Fibroblast of mammary gland (primary cell): Measurements from ENCODE around the gene FLVCR2.

Source experiments
- DNase-seq: peaks from one replicate; pipeline ENCODE4 v3.0.0-alpha.2; 2010; ENCODE audit warnings: low read depth
- H3K4me3 ChIP-seq: 2 replicates; pipeline ENCODE4 v1.5.1; 2011; ENCODE audit warnings: low read depth, mild to moderate bottlenecking, low read length, moderate library complexity; ENCODE audit not compliant: control insufficient read depth
- TF ChIP-seq, protein P1 (sequence below): conservative IDR thresholded peaks from 2 replicates; pipeline ENCODE4 v1.5.1; 2011; ENCODE audit warnings: low read depth, low read length, inconsistent platforms; ENCODE audit not compliant: control insufficient read depth, insufficient read depth

FLVCR2 gene

DNA sequence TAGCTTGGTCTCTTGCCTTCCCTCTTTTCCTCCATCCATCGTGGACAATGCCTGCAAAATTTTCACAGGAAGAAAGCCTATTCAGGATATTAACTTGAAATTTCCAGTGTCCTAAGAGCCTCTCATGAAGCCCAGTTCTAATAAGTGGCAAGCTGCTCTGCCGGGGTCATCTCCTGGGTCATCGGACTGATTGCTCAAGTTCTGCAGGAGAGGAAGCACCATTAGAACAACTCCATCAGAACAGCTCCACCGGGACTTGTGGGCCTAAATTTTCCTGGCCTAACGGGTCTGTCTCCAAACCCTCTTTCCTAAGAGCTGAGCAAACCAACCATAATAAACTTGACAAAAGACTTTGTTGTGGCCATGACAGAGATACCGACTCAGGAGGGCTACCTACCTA lies 68.3 kb downstream of the FLVCR2 start:
- H3K4me3 ChIP-seq, result no peak overlapping the region

DNA sequence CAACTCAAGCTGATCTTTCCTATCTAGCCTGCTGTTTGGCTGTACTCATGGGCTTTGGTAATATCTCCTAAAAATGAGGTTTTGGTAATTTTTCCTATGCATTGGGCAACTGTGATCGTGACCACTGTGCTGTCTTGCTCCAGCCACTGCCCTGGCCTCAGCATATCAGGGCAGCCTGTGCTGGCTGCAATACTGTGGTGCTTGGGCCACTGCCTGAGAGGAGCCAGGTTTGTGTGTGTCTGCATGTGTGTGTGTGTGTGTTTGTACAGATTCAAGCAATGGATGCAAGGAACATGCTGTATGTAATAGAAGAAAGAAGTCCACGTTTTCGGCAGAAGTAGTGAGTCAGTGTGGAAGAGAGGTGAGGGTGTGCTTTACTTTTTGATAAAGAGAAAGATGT lies 69.2 kb downstream of the FLVCR2 start:
- peak; percentile 38 for DNase-seq
- TF ChIP-seq, protein P1, sequence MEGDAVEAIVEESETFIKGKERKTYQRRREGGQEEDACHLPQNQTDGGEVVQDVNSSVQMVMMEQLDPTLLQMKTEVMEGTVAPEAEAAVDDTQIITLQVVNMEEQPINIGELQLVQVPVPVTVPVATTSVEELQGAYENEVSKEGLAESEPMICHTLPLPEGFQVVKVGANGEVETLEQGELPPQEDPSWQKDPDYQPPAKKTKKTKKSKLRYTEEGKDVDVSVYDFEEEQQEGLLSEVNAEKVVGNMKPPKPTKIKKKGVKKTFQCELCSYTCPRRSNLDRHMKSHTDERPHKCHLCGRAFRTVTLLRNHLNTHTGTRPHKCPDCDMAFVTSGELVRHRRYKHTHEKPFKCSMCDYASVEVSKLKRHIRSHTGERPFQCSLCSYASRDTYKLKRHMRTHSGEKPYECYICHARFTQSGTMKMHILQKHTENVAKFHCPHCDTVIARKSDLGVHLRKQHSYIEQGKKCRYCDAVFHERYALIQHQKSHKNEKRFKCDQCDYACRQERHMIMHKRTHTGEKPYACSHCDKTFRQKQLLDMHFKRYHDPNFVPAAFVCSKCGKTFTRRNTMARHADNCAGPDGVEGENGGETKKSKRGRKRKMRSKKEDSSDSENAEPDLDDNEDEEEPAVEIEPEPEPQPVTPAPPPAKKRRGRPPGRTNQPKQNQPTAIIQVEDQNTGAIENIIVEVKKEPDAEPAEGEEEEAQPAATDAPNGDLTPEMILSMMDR, result no peak
- H3K4me3 ChIP-seq, result no peak overlapping the region

More for the DNA sequence above, 68.3 kb downstream of the FLVCR2 start:
- DNase-seq, result peak; percentile 50
- TF ChIP-seq, protein P1, result no peak

DNA sequence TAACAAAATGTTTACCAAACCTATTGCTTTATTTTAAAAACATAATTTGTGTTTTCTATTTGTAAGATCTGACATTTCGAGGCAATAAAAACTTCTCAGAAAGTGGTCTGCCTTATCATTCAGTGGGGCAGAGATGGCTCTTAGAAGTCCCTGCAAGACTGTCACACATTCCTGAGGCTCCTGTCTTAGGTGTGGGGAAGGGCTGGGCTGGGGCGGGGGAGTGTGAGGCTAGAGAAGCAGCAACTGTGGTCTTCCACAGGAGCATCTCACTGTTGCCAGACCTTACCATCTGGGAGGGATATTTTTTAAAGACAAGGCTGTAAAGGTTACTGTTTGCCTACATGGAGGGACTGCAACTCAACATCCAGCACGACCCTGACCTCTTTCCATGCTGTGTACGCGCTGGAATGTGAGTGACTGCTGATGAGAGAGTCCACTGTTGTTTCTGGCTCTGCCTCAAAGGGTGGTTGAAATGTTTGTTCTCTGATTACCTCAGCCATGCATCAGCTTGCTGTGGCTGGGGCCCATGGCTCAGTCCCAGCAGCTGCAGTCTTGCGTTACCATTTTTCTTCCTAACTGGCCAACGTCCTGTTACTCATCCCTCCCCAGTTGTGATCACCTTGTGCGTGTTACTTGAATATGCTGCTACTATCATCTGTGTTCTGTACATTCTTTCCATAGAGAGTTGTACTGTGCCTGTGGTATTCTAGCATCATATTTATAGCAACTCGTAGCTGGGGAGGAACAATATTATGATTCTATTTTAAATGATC lies 69.8 kb downstream of the FLVCR2 start:
- DNase-seq, result peak; percentile 98
- TF ChIP-seq, protein P1, result no peak
- H3K4me3 ChIP-seq, result no peak overlapping the region

DNA sequence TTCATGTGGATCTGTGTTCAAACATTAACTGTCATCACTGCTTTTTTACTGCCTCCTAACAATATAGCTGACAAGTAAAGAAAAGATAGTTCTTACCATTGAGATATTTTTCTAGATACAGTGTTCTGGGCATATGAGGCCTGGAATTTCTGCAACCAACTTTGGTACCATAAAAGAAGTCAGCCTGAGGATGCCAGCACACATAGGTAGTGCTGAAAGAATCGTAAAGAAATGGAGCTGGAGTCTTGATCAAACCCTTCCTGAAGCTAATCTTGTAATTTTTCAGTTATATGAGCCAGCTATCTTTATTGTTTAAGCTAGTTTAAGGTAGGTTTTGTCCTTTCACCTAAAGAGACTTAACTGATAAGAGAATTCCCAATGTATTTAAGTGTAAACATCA lies 70.9 kb downstream of the FLVCR2 start:
- DNase-seq, result no peak
- TF ChIP-seq, protein P1, result no peak
- H3K4me3 ChIP-seq, result no peak overlapping the region

DNA sequence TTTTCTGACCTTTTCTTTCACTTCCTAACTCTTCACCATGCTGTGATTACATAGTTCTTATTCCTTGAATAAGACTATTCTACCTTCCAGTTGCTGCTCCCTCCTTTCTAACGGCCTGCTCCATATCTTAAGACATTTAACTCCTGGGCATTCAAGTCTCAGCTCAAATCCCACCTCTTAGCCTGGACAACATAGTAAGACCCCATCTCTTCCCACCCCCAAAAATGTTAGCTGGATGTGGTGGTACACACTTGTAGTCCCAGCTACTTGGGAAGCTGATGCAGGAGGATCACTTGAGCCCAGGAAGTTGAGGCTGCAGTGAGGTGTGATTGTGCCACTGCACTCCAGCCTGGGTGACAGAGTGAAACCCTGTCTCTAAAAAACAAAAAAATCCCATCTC lies 71.4 kb downstream of the FLVCR2 start:
- no peak overlapping the region for H3K4me3 ChIP-seq
- TF ChIP-seq, protein P1, result no peak
- DNase-seq, result no peak

DNA sequence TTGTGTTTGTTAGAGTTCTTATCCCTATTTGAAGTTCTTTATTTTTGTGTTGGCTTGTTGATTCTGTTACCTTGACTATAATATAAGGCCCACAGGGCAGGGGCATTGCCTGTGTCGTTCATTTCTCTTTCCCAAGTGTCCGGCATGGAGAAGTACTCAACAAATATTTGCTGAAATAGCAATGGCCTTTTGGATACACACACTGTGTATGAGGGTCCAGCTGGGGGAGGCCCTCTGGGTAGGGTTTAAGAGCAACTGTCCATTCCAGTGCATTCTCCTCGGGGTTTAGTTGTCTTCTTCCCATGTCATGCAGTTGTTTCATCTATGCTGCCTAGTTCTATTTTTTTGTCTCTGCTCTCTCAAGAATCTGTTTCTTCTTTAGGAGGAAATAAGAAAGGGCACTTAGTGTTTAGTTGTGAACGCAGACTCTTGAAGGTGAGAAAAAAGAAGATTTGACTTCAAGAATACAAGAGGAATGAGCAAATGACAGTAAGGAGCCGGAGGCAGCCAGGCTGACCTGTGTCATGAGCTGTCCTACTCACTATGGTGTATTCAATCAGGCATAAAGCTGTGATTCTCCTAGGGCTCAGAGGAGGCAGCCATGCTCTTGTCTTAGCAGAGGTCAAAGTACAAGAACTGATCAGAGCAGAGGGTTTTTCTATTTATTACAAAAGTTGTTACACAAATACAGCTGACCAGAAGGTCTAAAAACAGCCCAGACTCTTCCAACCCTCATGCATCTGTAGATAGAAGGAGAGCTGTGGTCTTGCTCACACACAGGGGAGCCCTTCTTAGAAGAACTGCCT lies 72.0 kb downstream of the FLVCR2 start:
- H3K4me3 ChIP-seq, result no peak overlapping the region
- DNase-seq, result no peak
- TF ChIP-seq, protein P1, result no peak
